Chondrocyte (in vitro differentiated cells): ENCODE results near the gene SERPINA9. TPM values are rescaled to one million over a fixed set of nuclear protein-coding genes. Genes with fewer than 3 reads are reported as not detected.

Source experiments
- DNase-seq: peaks from one replicate; pipeline ENCODE4 v3.0.0; 2021; ENCODE audit warnings: mixed read lengths, low spot score
- H3K27ac Mint-ChIP-seq: one replicate; pipeline ENCODE4 v1.8.0; 2021; ENCODE audit warnings: mild to moderate bottlenecking, moderate library complexity, mixed read lengths; ENCODE audit not compliant: unreplicated experiment
- H3K27me3 Mint-ChIP-seq: 2 replicates; pipeline ENCODE4 v1.8.0; 2021; ENCODE audit warnings: low read depth, mixed read lengths
- H3K36me3 Mint-ChIP-seq: 2 replicates; pipeline ENCODE4 v1.8.0; 2021; ENCODE audit warnings: low read depth, mixed read lengths
- H3K4me1 Mint-ChIP-seq: 2 replicates; pipeline ENCODE4 v1.8.0; 2021; ENCODE audit warnings: low read depth, mild to moderate bottlenecking, mixed read lengths
- H3K4me3 Mint-ChIP-seq: one replicate; pipeline ENCODE4 v1.8.0; 2021; ENCODE audit warnings: mild to moderate bottlenecking, moderate library complexity, mixed read lengths; ENCODE audit not compliant: unreplicated experiment
- H3K9me3 Mint-ChIP-seq: 2 replicates; pipeline ENCODE4 v1.8.0; 2021; ENCODE audit warnings: low read depth, mixed read lengths
- total RNA-seq: library from RNA; stranded (reverse); gene quantifications from 3 replicates; pipeline ENCODE4 v1.2.1, GENCODE V29; 2021
- TF ChIP-seq, protein P1 (sequence below): fragments of 200-600 bp; sonication (generic); IDR thresholded peaks from 2 replicates; pipeline ENCODE4 v1.5.0; 2021; ENCODE audit warnings: antibody characterized with exemption, mild to moderate bottlenecking, moderate library complexity

SERPINA9 gene
- total RNA-seq, 1 donor from 2014 or later, result not detected

- Mint-ChIP-seq H3K9me3 (no peaks in the 10 kb centered on the region), H3K27me3 (peaks cover 47% of the 10 kb centered on the region), H3K36me3 (no peaks in the 10 kb centered on the region), H3K4me3 (no peak overlapping the region), H3K4me1 (no peaks in the 10 kb centered on the region), H3K27ac (no peak overlapping the region)
- no peak for DNase-seq
- TF ChIP-seq, protein P1, sequence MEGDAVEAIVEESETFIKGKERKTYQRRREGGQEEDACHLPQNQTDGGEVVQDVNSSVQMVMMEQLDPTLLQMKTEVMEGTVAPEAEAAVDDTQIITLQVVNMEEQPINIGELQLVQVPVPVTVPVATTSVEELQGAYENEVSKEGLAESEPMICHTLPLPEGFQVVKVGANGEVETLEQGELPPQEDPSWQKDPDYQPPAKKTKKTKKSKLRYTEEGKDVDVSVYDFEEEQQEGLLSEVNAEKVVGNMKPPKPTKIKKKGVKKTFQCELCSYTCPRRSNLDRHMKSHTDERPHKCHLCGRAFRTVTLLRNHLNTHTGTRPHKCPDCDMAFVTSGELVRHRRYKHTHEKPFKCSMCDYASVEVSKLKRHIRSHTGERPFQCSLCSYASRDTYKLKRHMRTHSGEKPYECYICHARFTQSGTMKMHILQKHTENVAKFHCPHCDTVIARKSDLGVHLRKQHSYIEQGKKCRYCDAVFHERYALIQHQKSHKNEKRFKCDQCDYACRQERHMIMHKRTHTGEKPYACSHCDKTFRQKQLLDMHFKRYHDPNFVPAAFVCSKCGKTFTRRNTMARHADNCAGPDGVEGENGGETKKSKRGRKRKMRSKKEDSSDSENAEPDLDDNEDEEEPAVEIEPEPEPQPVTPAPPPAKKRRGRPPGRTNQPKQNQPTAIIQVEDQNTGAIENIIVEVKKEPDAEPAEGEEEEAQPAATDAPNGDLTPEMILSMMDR, result no peak
Measured at GRCh38 chr14:94447206-94447605, 28.8 kb downstream of the SERPINA9 start.

GRCh38 chr14:94446126-94446525, 29.9 kb downstream of the SERPINA9 start:
- no peaks in the 10 kb centered on the region for H3K4me1 Mint-ChIP-seq
- no peak overlapping the region for H3K27ac Mint-ChIP-seq
- DNase-seq, result no peak
- H3K27me3 Mint-ChIP-seq, result peaks cover 39% of the 10 kb centered on the region
- H3K36me3 Mint-ChIP-seq, result no peaks in the 10 kb centered on the region
- no peak overlapping the region for H3K4me3 Mint-ChIP-seq
- TF ChIP-seq, protein P1, result no peak
- no peaks in the 10 kb centered on the region for H3K9me3 Mint-ChIP-seq

- DNase-seq, result no peak
- Mint-ChIP-seq H3K9me3 (no peaks in the 10 kb centered on the region), H3K27ac (no peak overlapping the region), H3K27me3 (peaks cover 28% of the 10 kb centered on the region), H3K36me3 (no peaks in the 10 kb centered on the region), H3K4me1 (no peaks in the 10 kb centered on the region), H3K4me3 (no peak overlapping the region)
- TF ChIP-seq, protein P1, result no peak
Measured at GRCh38 chr14:94445003-94445402, 31.0 kb downstream of the SERPINA9 start.

DNA sequence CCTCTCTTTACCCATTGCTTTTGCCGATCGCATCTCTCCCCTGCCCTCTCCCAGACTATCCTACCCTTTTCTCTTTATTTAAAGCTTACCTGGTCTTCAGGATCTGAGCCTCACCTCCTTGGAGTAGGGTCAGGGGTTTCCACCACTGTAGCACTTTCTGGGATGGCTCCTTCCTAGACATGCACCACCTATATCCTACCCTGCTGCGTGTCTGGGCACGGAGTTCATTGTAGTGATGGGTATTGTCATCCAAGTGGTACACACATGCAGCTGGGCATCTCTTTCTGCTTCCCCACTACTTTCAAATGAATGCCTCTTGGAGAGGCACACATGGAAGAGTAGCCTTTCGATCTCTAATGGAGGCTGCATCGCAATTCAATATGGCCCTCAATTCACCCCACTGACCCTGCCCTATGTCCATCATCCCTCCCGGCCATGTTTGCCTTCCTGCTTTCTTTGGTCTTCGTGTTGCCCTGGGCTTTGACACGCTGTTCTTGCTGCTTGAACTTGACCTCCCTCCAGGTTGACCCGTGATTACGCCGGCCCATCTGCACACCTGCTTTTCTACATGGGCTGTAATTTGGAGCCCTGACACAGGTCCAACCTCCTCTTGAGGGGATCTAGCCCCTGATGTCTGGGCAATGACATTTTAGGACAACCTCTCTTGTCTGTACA, 34.3 kb downstream of the SERPINA9 start:
- no peaks in the 10 kb centered on the region for H3K36me3 Mint-ChIP-seq
- H3K9me3 Mint-ChIP-seq, result no peaks in the 10 kb centered on the region
- DNase-seq, result no peak
- TF ChIP-seq, protein P1, result no peak
- no peaks in the 10 kb centered on the region for H3K4me1 Mint-ChIP-seq
- no peak overlapping the region for H3K4me3 Mint-ChIP-seq
- H3K27me3 Mint-ChIP-seq, result peaks cover 9% of the 10 kb centered on the region
- no peak overlapping the region for H3K27ac Mint-ChIP-seq

DNA sequence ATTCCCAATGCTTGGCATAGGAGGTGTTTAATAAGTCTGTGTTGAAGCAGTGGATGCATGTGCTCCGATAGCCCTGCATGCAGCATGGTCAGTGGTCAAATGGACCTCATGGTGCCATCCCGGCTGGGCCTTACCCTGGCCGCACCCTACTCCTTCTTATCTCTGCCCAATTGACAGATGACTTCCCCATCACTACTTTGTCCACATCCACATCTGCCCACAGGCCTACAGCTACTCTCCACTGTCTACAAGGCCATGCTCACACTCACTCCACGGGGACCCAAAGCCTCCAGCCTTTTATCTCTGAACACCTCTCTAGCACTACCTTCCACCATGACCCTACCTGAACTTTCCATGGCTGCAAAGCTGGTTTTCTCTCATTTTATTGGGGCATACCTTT, 34.9 kb downstream of the SERPINA9 start:
- Mint-ChIP-seq H3K9me3 (no peaks in the 10 kb centered on the region), H3K27ac (no peak overlapping the region), H3K4me3 (no peak overlapping the region), H3K4me1 (no peaks in the 10 kb centered on the region), H3K36me3 (no peaks in the 10 kb centered on the region), H3K27me3 (peaks cover 9% of the 10 kb centered on the region)
- TF ChIP-seq, protein P1, result no peak
- no peak for DNase-seq
